HG02642 (cell line): ENCODE results near the gene IP6K3.
A peak's percentile ranks its signal among the peaks of the same experiment; 100 is the strongest.

Experiments used
- ATAC-seq: cut with Tn5 transposase; IDR thresholded peaks from one replicate; pipeline ENCODE4 v1.9.1; 2021; ENCODE audit warnings: mild to moderate bottlenecking; ENCODE audit not compliant: unreplicated experiment, poor library complexity

IP6K3 gene

DNA sequence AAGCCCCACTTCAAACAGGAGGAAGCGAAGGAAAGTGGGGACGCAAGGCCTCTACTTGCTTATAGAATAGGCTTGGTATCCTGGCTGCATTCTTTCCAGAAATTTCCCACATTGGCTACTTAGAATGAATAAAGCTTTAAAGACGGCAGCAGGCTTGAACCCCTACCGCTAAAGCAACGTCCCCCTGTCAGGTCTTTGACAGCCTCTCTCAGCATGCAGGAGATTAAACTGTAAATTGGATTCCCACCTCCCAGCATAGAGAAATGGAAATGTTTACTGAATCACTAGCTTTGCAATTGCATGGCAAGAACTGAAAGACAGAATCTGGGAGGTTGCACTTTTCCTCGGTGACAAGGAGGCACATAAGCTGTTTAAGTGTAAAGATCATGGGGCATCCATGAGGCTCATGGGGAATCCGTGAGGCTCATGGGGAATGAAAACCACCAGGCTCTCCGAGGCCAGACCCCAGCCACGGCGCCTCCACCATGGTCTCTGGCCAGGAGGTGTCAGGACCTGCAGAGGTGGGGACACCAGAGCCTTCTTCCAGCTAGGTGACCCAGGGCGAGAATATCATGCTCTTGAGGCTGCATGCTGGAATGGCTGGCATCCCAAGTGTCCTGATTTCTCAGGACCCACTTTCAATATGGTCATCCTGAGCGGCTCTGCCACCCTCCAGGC lies 31.9 kb upstream of the IP6K3 start:
- ATAC-seq, result no peak

DNA sequence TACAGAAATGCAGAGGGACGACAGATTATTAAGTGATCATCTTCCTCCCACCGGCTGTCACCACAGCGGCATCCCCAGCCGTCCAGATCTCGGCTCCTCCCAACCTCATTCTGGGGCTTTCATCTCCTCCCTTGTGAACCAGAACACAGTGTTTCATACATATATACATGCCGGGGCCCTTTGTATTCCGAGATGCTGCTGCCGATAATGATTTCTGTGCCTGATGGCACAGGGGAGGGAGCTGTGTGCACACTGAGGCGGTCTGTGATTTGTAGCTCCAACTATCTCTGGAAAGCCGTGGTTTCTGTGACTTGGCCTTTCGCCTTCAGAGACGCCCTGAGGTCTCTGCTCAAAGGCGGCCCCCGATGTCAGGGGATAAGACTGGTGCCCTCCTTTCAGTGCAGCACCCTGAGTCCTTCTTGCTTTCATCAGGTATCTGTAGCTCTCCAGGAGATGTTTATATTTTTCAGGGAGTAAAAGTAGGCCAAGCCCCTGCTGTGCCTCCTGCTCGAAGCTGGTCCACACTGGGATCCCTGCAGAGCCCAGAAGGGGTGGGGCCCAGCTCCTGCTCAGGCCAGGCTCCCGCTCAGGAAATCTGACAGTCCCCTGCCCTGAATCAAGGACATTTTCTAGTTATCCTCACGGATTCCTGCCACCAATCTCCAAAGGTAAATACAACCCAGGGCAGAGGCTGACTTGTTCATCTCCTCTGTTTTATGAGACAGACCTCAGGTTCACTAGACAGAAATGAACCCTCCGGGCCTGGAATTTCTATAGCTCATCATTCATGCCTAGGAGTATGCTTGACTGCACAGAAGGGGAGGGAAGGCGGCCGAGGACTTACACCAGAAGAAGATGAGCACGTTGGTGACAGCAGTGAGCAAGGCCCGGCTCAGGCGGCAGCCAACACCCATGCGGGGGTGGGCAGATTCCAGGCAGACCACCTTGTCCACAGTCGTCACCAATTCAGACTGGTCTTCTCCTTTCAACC lies 31.0 kb upstream of the IP6K3 start:
- ATAC-seq, result no peak

DNA sequence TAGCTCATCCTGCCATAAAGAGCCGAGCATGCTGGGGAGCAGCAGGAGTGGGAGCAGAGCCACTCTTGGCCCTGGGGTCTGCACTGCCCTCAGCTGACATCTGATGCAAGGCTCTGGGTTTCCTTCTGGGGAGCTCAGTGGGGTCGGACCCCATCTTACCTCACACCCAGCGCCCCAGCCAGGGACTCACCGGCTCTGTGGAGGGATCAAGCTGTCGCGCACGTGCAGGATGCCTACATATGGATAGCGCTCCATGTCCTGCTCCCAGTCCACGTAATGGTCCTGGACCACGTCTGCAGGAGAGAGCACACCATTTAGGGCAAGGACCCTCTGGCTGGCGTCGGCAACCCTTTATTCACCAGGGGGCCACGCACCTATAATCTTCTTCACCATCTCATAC lies 30.1 kb upstream of the IP6K3 start:
- ATAC-seq, result no peak

DNA sequence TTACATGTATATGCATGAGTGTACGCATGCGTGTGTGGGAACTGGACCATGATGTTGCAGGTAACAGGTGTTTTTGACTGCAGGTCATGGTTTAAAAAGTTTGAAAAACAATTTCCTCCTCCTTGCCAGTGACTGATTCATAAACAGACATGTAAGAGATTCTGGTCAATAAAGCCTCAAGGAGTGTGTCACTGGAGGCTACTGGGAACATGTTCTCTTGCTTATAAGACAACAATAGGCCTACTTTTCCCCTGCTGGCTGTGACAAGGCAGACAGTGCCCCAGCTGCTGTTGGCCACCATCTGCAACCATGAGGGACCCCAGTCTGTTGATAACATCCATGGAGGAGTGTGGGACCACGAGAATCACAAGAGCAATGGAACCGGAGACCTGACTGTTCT lies 29.5 kb upstream of the IP6K3 start:
- ATAC-seq, result no peak

DNA sequence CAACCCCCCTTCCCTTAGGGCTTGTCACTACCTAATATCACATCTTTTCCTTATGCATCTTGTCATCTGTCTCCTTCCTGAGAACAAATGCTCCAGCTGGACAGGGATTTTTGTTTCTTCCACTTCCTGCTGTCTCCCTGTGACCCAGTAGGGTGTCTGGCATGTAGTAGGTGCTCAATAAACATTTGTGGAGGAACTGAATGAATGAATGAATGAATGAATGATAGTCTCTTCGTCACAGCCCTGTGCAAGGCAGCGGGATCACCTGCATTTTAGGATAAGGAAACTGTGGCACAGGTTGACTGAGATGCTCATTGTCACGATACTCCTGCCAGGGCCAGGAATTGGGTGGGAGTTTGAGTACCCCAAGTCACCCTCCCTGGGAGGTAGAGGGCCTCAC lies 28.1 kb upstream of the IP6K3 start:
- ATAC-seq, result no peak

DNA sequence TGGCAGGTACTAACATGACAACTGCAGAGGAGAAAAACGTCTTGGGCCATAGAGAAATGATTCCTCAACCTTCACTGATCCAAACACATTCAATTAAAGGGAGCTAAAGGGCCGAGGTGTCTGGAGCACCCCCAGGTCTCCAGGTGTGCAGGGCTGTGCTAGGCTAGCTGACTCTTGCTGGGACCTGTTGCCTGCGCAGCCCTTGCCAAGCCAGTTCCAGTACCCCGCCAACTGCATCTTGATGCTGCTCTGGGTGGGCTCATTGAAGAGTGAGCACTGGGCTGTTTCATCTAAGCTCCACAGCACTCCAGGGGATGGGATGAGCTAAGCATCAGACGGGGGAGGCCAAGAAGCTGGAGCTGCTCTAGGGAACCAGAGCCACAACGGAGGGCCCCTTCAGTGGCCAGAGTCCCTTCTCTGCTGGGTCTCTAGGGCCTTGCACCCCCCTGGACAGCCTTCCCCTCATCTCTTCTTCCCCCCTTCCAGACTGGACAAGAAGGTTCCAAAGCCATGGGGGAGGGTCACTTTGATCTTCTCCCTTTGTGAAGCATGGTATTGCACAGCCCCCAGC lies 26.3 kb upstream of the IP6K3 start:
- ATAC-seq, result no peak

DNA sequence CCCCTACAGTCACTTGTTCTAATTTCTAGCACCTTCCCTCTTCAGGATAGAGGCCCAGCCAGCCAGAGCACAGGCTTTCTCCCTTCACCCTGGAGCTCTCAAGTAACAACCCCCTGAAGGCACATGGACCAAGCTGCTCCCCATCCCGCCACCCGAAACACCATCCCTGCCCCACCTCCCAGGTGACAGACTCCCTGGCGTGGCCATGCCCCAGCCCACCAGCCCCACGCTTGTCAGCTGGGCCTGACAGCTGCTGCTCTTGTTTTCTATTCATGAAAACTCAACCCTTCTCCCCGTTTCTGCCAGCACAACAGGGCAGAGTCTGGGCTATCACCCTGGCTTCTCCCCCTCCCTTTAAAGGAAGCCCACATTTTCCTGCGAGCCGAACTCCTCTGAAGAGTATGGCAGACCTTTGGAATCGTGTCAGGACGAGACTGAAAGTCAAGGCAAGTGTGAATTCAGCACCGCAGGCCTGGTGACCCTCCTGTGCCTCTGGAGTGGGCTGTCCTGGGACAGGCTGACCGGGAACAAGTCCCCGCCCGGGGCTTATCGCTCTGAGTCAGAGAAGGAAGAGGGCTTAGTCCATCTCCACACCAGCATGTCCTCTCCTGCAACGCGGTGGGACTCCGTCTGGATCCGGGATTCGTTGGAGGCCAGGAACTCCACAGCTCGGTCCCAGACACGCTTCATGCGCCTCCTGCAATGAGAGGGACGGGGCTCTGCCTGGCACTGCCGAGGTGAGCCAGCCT lies 25.6 kb upstream of the IP6K3 start:
- ATAC-seq, result no peak

DNA sequence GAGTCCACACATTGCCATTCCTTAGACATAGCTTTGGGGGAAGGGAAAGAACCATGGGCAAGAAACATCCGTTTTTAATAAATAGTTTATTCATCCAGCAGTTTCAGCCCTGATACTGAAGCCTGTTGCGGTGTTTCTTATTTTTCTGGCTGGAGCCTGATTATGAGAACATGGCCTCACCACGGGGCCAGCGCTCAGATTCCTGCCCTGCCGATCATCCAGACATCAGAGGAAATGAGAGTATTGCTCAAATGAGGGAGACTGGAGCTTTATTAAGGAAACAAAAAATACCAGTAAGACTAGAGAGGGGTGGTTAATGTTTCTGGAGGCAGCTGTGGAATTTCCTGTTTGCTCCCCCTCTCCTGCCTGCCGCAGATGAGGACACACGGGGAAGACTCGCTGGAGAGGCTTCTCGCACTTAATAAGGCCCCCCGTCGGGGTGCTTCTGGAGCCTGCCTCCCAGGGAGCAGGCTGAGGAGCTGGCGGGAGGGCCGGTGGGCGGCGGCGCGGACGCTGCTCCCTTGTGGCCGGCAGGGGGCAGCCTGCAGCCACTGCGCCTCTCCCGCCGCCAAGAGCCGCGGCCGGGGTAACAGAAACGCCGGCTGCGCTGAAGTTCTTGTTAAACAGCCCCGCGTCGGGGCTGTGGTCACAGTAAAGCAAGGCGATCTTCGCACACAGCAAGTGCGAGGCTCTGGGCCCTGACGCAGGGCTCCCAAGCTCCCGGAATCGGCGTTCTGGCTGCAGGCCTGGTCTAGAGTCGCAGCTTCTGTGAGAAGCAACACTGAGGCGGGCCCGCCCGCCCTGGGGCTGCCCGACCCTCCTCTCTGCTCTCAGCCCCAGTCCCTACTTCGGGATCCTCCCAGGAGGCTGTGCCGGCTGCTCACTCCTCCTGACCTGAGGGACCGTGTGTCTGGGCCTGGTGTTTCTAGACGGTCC lies 24.7 kb upstream of the IP6K3 start:
- ATAC-seq, result peak; percentile 58

DNA sequence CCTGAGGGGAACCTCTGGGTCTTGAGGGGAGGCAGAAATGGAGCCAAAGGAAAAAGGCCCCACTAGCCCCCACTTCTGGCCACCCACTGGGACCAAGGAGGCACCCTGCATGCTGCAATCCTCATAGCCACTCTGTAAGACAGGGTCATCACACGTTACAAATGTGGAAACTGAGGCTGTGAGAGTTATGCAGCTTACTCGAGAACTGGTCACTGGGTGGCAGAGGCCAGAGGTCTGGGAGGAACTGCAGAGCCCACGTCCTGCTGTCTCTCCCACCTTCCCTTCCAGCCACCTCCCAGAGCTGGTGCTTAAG lies 24.1 kb upstream of the IP6K3 start:
- ATAC-seq, result no peak

DNA sequence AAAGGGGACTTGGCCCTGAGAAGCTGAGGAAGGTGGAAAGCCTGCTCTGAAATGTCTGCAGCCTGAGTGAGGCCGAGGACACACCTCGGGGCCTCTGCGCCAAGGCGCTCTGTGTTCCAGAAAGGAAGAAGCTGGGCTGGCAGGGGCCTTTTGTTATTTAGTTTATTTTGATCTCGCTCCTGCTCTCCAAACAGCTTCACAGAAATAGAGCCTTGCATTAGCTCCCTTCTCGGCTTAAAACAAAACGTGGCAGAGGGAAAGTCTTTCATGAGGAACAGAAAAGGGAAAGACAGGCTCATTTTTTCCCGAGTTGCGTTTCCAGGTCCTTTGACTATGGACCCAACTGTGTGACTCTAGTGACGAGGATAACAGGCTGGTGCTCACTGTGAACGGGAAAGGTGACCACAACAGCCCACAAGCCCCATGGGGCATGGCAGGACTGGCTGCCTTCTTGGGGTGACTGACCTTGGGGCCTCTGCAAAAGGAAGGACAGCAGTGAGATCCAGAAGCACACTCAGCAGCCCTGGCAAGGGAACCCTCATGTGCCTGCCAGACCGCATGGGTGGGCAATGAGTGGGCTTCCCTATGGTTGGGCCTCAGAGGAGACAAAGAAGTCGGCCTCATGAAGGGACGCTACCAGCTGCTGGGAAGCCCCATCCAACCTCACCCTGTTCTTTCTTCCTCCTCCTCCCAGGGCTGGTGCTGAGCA lies 23.6 kb upstream of the IP6K3 start:
- no peak for ATAC-seq

DNA sequence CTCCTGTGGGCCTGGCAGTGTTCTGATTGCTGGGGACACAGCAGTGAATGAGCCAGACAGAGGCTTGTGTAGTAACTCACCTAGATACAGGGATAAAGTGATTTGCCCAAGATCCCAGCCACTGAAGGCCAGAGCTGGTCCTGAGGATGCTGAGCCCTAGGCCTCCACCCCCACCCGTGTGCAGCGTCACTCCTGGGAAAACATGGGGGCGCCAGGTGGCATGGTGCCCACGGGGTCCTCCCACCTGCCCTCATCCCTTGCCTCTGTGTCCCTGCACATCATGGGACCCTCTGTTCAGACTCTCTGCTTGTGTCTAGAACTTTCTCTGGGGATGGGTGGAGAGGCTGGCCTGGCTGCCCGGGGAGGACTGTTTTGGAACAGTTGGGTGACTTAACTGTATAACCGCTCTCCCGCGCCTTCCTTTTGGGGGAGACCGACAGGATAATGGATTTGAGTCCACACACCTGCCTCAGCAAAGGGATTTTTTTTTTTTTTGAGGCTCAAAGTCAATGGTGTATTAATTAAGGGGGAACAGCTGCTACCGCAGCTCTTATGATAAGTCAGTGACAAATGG lies 22.6 kb upstream of the IP6K3 start:
- ATAC-seq, result no peak

DNA sequence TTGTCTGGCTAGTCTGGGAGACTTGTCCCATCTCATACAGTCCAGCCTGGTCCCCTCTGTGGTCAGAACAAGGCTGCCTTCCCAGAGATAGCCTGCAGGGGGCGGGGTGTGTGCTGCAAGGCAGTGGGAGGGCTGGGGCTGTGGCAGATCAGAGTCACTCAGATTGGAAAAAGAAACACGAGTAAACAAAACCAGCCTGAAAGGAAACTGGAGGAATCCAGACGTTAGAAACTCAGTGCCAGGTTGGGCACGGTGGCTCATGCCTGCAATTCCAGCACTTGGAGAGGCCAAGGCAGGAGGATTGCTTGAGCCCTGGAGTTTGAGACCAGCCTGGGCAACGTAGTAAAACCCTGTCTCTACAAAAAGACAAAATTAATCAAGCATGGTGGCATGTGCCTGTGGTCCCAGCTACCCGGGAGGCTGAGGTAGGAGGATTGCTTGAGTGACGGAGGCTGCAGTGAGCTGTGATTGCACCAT lies 22.0 kb upstream of the IP6K3 start:
- no peak for ATAC-seq

DNA sequence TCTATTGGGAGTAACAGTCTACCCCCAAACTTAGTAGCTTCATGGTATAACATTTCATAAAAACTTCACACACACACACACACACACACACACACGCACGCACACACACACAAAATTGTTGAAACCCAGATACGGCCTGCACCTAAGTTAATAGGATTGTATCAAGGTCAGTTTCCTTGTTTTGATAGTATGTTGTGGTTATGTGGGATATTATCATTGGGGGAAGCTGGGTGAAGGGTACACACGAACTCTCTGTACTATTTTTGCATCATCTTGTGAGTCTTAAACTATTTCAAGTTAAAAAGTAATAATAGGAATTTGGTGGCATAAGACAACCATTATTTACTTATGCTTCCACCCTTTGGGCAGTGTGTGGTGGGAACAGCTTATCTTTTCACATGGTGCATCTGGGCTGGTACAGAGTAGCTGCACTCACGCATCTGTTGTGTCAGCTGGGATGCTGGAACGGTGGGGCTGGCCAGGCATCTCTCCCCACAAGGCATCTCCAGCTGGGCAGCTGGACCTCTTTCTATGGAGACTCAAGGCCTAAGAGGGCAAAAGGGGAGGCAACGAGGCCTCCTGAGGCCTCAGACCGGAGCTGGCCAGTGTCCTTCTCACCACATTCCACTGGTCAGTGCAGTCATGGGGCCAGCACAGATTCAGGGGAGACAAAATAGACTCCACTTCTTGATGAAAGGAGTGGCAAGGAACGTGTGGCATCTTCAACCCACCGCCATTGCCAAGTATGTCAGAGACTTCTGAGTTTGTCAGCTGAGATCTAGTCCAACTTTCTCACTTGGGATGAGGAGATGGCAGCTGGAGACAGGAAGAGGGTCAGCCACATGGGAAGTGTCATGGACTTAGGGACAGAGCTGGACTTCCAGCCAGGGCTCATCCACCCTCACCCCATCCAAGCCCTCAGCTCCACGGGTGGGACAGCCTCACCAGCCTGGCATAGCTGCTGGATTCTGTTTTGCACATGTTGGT lies 20.5 kb upstream of the IP6K3 start:
- ATAC-seq, result no peak

DNA sequence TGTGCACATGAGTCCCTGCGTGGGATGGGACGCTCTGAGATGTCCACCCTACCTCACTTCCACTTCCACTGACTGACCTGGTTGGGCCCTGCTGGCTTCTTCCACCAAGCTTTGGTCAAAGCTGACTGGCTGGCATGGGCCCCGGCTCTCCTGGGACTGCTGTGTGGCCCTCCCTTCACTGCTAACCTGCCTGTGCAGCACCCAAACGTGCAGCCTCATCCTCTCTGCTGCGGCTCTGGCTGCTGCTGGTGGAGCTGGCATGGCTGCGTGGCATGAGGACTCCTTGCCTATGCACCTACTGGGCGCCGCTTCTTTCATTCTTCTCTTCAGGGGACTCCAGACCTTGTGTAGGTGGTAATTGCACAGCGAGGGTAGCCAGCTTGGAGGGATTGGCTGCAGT lies 18.7 kb upstream of the IP6K3 start:
- no peak for ATAC-seq

DNA sequence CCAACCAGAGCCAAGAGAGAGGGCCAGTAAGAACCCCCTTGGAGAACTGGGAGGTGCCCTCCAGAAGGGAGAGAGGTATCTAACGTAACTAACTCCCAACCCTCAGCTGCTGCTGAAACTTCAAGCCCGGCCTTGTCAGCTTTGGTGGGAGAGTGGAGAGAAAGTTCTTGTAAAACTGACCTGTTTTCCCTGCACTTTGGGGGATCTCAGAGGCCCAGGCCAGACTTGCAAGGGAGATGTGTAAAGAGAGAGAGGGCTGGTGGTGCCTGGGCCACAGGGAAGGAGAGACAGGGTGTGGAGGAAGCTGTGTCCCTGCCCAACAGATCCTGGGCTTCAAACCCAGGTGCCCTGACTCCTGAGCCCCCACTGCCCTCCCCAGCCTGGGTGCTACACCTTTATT lies 17.3 kb upstream of the IP6K3 start:
- ATAC-seq, result no peak

DNA sequence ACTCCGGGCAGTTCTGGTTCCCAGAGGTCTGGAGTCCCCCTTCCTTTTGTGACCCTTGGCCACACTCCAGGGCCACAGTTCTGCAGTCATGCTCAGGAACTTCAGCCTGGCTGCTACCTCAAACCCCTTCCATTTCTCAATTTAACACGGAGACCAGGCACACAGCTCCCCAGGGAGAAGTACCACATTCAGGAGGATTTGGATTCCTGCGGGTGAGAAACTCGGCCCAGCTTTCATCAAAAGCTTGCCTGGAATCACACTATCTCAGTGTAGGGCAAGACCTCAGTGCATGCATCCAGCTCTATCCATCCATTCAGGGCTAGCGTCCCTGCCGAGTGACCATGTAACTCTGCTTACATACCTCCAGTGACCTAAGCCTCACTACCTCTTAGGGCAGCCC lies 16.8 kb upstream of the IP6K3 start:
- ATAC-seq, result no peak

DNA sequence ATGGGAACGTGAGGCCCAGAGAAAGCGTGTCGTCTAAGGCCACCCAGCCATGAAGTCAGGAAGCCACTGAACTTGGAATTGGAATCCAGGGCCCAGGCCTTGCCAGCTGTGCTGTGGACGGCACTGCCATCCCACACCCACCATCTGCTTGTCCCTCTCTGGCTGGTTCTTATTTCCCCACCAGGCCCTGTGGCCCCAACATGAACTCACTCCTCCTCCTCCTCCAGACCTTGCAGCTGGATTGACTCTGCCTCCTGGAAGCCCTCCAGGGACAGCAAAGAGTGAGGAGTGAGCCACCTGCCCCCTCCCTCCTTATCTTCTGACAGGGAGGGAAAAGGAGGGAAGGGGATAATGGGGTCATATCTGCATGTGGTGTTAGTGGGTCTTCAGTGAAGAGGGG lies 16.0 kb upstream of the IP6K3 start:
- no peak for ATAC-seq
